NAMALWA (cell line): ENCODE data around the gene ISYNA1.
A peak's percentile ranks its signal among the peaks of the same experiment; 100 is the strongest.
"Not testable (repeated sequence)": the region's sequence is repeated elsewhere in the genome, so short reads cannot be mapped to it uniquely, and the experiment has no call there.

Source experiments
- DNase-seq: peaks from one replicate; pipeline ENCODE4 v3.0.0-alpha.2; 2015; ENCODE audit warnings: low spot score

ISYNA1 gene

DNA sequence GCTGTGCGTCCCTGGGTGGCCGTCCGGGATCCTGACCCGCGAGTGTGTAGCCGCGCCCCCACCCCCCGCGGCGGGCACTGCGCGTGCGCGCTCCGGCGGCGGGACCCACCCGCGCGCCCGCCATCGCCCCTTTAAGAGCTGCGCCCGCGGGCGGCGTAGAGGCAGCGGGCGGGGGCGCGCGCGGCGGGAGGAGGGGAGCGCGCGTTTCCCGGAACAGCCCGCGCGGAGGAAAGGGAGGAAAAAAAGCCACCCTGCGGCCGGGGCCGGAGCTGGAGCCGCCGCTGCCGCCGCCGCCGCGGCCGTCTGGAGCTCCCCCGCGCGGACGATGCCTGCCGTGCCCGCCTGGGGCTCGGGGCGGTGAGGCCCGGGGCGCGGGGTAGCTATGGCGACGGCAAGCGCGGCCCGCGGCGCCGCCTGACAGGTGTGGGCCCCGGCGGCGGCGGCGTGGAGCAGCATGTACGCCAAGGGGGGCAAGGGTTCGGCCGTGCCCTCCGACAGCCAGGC is 18.7 kb downstream of the ISYNA1 start, which contains the start of gene SSBP4:
Gene SSBP4 (plus strand): TSS at position 204 of the 504 bp plus-strand sequence. CDS start 251 bp downstream, at position 455.
- DNase-seq = peak; percentile 88

DNA sequence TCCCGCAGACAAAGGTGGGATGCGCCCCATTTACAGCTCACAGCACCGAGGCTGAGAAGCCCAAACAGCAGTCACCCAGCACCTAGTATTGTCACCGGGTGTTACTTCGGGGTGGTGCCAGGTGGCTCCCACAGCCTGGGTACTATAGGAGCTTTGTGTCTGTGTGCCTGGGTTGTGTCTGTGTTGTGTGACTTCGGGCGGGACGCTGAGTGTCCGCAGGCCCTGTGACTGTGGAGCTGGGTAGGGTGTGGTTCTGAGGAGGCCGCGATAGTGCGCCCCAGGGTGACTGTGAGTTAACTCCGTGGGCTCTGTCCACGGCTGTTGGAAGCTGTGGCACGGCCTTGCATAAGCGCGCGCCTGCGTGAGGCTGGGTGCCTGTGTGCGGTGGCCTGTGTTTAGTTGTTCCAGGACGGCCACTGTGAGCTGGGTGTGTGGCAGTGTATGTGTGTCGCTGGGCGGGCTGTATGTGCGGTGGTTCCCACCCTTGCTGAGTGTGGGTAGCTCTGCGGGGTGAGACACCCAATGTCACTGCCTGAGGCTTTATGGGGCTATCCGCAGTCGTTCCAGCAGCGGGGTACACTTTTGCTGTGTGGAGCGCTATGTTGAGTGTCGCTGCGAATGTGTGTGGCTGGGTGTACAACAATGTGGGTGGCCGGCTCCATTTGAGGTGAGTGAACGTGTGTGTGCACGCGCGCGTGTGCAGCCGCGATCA is 19.3 kb downstream of the ISYNA1 start:
- DNase-seq = no peak

DNA sequence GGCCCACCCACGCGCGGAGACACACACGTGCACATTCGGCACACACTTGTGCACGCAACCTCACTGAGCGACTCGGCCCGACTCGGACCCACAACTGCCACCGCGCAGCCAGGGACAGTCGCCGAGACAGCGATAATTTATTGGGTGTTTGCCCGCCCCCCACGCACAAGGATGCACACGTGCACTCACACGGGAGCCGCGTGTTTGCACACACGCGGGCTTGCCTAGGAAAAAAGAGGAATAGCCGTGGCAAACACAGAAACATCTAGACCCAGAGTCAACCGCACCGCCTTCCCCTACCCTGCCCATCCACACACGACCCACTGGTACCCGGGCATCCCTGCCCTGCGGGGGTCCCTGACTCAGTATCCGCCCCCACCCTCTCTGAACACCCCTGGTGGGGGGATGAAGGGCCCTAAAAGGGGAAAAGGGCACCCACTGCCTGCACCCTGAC is 19.9 kb downstream of the ISYNA1 start:
- DNase-seq = no peak

DNA sequence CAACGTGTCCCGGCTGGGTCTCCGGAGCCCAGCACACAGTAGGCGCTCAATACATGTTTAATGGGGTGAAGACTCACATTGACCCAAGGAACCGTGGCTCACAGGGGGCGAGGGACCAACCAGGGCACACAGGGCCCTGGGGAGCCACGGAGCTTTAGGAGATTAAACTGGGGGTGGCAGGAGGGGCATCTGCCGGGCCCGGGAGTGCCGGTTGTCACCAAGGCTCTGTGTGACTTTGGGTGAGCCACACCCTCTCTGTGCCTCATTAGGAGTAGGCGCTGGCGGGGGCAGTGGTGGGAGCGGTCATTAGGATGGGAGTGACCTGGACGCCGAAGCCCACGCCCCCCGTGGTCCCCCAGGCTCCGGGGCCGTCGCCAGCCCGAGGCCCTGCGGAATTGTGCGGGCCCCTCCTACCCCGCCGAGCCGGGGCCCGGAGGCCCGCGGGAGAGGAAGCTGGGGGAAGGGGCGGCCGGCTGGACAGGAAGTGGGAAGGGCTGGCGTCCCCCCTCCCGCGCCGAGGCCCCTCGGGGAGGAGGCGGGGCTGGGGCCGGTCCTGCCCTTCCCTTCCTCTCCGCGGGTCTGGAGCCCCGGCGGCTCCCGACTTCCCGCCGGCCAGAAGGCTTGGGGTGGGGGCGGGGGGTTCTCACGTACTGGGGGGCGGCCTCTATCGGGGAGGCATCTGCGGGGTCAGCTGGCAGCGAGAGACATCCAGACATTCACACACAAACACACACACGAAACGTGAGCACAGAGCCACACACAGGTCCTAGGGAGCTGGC is 20.5 kb downstream of the ISYNA1 start:
- no peak for DNase-seq

DNA sequence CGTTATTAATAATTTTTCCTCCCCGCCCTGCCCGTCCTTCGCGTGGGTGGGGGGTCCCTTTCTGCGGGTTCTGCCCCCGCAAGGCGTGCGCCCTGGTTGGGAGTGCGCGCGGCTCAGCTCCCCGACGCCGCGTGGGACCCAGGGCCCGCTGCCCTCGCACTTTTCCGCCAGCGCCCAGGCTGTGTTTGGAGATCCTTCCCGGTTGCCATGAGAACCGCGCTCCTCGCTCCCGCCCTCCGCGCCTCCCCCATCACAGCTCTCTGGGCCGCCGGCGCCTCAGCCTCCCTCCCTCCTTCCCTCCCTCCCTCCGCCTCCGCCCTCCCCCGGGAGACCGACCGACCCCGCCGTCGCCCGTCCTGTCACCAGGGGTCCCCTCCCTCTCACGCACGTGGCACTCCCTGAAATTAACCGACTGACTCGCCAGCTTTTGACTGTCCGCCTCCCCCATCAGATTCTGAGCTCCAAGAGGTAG is 21.1 kb downstream of the ISYNA1 start:
- DNase-seq = no peak

DNA sequence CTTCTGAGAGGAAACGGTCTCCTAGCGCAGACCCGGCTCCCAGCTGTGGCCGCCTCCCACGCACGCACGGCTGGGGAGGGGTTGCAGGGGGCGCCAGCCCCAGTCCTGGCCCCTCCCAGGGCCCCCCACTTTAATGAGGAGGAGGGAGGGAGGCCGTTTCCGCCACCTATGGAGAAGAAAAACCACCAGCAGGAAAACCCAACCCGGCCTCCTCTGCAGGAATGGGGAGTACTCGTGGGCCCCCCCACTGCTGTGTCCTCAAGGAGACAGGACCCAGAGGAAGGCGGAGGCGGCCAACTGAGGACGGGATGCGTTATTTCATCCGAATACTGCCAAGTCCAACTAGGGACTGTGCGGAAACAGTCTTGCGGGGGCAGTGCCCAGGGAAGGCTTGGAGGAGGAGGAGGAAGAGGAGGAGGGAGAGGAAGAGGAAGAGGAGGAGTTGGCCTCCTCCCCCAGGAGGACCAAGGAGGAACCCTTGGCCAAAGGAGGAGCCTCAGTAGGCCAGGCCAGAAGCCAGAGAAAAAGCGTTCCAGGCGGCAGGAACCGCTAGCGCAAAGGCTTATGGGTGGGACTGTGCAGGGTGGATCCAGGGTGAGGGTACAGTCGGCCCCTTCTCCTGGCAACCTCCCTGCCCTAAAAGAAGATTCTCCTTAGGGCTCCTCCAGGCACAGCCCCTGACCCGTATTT is 22.6 kb downstream of the ISYNA1 start:
- DNase-seq = no peak

DNA sequence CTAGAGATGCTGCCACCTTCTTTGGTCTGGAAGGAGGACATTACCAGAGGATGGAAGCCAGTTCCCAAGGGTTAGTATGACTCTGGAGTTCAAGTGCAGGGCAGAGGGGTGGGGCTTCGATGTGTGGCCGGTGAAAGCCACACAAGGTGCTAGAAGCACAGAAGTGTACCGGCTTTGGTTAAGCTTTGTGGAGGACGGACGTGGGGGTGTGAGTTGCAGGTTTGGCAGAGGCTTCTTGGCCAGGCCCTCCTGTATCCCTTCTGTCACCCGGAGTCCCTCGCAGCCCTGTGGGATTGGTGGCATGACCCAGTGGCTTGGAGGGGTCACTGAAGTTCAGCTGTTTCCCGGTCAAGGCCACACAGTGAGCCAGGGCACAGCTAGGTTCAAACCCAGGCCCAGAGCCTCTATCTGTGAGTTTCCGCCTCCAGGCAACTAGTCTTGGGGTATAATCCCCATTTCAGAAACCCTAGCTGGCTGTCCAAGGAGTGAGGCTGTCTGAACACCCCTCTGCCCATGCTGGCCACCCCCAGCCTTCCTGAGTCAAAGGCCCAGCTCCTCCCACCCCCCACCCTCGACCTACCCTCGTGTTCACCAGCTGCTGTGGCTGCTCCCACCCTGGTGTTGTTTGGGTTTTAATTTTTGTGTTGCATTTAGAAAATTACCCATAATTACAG is 23.3 kb downstream of the ISYNA1 start:
- DNase-seq = no peak

DNA sequence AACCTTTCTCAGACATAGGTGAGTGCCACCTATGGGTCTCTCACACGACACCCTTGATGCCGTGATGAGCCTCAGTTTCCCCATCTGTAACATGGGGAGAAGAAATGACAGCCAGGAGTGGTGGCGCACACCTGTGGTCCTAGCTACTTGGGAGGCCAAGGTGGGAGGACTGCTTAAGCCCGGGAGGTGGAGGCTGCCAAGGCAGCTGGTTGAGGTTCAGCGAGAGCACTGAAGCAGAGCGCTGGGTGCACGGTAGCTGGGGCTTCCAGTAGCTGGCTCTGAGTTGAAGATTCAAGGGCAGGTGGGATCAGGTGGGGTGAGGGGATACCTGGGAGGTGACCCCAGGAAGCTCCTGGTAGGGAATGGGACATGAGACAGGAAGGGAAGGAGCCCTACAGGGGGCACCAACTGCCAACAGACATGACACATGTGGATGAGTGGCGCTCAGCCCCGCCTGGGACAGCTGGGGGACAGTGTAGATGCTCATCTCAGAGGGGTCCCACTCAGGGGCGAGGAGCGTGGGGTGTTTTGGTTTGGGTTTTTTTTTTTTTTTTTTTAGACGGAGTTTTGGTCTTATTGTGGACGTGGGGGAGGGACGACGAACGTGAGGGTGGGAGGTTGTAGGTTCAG is 25.2 kb downstream of the ISYNA1 start:
- no peak for DNase-seq

DNA sequence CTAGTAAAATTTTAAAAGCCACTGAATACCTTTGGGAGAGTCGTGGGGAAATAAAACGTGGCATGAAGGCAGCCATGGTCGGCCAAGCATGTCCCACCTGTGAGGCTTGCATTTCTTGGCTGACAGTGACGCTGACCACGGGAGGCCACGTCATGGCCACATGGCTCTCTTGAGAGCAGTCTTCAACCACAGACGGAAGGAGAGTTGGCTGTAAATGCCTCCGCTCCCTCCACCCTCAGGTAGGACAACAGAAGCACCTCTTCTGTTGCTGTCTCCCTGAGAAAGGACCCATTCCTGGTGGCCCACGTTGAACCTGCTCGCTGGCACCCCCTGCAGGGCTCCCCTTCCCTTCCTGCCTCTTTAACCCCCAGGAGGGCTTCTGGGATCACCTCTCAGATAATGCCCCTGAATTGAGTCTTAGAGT is 29.9 kb downstream of the ISYNA1 start:
- peak; percentile 92 for DNase-seq

DNA sequence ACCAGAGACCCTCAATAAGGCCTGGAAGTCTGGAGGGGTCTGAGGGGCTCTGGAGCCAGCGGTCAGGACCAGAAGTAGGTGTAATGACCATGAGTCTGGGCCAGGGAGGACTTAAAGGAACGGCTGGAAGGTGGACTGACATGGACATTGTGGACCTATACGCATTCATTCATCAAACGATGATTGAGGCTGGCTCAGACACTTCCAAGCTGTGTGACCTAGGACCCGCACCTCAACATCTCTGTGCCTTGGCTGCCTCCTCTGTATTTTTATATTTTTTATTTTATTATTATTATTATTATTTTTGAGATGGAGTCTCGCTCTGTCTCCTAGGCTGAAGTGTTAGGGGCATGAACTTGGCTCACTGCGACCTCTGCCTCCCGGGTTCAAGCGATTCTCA is 31.2 kb downstream of the ISYNA1 start:
- DNase-seq = no peak

DNA sequence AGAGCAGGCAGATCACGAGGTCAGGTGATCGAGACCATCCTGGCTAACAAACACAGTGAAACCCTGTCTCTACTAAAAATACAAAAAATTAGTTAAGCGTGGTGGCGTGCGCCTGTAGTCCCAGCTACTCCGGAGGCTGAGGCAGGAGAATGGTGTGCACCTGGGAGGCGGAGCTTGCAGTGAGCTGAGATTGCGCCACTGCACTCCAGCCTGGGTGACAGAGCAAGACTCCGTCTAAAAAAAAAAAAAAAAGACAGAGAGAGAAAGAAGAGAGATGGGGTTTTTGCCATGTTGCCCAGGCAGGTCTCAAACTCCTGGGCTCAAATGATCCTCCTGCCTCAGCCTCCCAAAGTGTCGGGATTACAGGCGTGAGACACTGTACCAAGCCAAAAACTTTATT is 32.2 kb downstream of the ISYNA1 start:
- not testable (repeated sequence) for DNase-seq

DNA sequence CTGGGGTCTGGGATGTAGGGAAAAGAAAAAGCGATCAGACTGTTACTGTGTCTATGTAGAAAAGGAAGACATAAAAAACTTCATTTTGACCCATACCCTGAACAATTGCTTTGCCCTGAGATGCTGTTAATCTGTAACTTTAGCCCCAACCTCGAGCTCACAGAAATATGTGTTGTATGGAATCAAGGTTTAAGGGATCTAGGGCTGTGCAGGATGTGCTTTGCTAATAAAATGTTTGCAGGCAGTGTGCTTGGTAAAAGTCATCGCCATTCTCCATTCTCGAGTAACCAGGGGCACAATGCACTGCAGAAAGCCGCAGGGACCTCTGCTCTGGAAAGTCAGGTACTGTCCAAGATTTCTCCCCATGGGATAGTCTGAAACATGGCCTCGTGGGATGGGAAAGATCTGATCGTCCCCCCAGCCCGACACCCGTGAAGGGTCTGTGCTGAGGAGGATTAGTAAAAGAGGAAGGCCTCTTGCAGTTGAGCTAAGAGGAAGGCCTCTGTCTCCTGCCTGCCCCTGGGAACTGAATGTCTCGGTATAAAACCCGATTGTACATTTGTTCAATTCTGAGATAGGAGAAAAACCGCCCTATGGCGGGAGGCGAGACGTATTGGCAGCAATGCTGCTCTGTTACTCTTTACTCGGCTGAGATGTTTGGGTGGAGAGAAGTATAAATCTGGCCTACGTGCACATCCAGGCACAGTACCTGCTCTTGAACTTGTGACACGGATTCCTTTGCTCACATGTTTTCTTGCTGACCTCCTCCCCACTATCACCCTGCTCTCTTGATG is 35.3 kb downstream of the ISYNA1 start:
- DNase-seq = not testable (repeated sequence)

DNA sequence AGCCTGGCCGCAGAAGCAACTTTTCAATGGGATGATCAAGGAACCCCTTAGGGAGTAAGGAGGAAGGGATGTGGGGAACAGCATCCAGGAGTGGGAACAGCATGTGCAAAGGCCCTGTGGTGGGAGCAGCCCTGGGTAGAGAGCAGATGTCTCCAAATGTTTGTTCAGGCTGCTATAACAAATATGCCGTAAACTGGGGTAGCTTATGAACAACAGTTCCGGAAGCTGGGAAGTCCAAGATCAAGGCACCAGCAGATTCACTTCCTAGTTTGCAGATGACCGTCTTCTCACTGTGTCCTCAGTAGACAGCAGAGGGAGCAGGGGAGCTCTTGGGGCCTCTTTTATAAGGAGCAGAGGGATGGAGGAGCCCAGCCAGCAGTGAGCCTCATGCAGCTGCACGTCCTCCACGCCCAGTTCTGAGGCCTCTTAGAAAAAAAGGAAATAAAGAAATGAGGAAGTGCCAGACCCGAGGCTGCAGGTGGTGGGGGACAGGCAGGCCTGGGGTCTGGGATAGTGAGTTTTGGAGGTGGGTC is 36.3 kb downstream of the ISYNA1 start:
- peak; percentile 98 for DNase-seq

DNA sequence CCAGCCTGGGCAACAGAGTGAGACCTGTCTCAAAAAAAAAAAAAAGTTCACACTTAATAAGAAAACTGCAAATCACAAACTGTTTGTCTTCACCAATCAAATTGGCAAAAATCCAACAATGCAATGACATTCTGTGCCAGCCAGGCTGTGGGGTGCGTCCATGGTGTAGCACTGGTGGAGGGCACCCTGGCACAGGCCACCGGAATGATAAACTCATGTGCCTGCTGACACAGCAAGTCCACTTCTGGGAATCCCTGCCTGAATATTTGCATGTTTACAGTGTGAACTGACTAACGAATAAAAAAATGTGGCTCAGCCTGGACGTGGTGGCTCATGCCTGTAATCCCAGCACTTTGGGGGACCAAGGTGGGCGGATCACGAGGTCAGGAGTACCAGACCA is 38.9 kb downstream of the ISYNA1 start:
- no peak for DNase-seq

DNA sequence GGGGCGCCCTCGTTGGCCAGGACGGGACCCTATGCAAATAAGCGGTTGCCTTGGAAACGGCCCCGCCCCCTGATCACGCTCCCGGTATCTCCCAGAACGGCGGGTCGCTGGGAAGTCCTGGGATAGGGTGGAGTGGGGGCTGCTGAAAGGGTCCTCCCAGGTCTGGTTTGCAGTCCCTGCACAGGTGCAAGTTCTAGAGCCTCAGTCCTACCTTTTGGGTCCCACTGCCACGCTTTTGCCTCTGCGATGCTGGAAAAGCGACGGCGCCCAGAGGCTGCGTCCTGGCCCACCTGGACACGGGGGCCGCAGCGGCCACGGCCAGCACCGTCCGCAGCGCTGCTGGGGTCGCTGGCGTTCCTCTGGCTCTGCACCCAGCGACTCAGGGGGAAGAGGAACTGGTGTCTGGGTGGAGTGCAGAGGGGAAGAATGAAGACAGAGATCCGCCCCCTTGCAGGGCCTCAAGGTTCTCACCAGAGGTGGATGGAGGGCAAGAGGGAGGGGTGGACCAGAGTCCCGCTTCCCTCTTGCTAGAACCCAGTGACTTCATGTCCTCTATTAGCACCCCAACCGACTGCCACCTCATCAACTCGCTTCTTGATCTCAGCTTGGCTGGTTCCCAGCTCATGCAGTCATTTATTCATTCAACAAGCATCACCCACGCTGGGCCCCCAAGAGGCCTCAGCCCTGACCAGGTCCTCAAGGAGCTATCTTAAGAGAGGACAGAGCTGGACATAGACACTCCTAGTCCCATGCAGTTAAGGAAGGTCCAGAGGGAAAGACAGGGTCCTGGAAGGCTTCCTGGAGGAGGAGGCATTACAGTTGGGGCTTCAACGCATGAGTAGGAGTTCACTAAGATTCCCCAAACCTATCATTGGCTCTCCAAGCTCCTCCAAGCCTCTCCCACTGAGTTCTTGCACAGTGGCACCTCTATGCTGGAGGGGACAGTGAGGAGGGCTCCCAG is 40.4 kb downstream of the ISYNA1 start, which contains the start of gene LRRC25:
Gene LRRC25 (minus strand): TSS at position 381 of the 961 bp plus-strand sequence. CDS start 659 bp downstream, outside the sequence.
- peak; percentile 74 for DNase-seq

DNA sequence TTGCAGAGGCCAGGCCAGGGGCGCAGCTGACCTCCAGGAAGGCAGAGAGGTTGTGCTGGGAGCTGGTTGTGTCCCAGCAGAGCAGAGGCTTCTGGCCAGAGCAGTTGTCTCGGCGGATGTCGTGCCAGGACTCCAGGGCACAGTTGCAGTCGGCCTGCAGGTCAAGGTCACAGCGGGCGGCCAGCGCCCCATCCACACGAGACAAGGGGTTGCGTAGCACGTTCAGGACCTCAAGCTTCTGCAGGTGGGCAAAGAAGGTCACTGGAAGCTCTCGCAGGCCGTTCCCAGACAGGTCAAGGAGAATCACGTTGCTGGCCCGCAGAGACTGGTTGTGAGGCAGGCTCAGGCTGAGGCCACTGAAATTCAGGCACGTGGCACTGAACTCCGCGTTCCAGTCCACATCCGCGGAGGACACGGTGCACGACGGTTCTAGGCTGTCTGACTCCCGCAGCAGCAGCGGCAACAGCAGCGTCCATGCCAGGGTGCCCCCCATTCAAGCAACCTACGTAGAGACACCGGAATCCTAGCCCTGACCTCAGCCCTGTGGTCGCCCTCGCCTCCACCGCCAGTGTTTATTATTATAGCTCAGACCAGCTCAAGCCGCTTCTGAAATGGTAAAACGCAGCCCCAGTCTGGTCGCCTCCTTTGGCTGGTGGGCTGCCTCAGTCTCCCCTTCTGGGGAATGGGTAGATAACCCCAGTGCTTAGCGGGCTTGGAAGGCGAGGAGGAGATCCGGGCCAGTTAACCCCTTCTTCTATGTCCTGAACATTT is 41.3 kb downstream of the ISYNA1 start:
- no peak for DNase-seq

DNA sequence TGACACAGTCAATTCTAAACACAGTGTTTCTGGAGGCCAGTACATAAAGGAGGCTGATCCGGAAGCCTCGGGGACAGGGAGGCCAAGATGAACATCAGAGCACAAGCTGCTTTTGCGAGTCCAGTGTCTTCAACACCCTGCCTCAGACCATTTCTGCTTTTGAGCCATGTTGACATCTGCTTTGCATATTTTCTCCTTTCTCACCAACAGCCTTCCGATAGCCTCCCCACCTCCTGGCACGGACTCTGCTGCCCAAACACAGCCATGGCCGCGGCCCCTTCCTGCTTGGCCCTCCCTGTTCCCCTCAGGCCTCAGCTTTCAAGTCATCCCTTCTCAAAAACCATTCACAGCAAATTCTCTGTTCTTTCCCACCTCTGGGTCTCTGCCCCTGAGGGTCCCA is 44.1 kb downstream of the ISYNA1 start:
- DNase-seq = no peak

DNA sequence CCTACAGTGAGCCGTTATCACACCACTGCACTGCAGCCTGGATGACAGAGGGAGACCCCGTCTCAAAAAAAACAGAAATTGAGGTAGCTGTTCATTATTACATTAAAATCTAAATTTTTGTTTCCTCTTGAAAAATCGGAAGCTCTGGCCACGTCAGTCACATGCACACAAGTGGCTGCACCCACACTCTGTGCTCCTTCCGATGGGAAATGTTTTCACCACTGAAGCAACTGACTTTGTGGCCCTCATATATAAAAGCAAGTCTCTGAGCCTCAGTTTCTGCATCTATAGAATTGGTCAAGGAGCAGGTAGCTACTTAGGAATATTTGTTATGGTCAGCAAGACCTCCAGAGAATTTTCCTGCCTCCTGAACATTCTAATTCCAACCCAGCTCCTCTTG is 45.0 kb downstream of the ISYNA1 start:
- DNase-seq = no peak
